Measurements from ENCODE around the gene GPAT2. TPM values are rescaled to one million over a fixed set of nuclear protein-coding genes. Genes with fewer than 3 reads are reported as not detected.
A peak's percentile ranks its signal among the peaks of the same experiment; 100 is the strongest.
"Not testable (repeated sequence)": the region's sequence is repeated elsewhere in the genome, so short reads cannot be mapped to it uniquely, and the experiment has no call there.

The GPAT2 gene
- total and polyA plus RNA-seq, 2 of the 4 experiments (the other 2 are of a cell fraction) = 0.36 to 0.53 TPM

GRCh38 chr2:96063116-96063899, 28.6 kb upstream of the GPAT2 start:
- intact Hi-C loops (cut with micrococcal nuclease) = not testable (repeated sequence)

More at GRCh38 chr2:96063116-96063899, 28.6 kb upstream of the GPAT2 start:
- dilution Hi-C loops (cut with HindIII; ENCODE audit: low sequenced_read_pairs, unreplicated experiment); H2AK5ac ChIP-seq (ENCODE audit: low read depth, low read length); H3K23ac ChIP-seq (ENCODE audit: low read depth, low read length); H2BK120ac ChIP-seq (ENCODE audit: low read depth, low read length); H3K56ac ChIP-seq (ENCODE audit: extremely low read depth, insufficient read depth, low read length); H2BK20ac ChIP-seq (ENCODE audit: low read depth, low read length); H3K9ac ChIP-seq (ENCODE audit: low read depth, low read length); H2AFZ ChIP-seq (replicated peaks; ENCODE audit: low read length, poor library complexity); H3K36me3 ChIP-seq (ENCODE audit: control insufficient read depth, insufficient read depth, low read length); H3K27ac ChIP-seq (ENCODE audit: insufficient read depth, low read length); H3K14ac ChIP-seq (replicated peaks; ENCODE audit: low read depth, low read length); H3K4me1 ChIP-seq (ENCODE audit: control insufficient read depth, insufficient read depth, low read length); H3K79me1 ChIP-seq (ENCODE audit: low read depth in 1 of 2, low read length in 2 of 2); H4K8ac ChIP-seq (ENCODE audit: low read depth in 2 of 2, low read length in 2 of 2); H2BK15ac ChIP-seq (ENCODE audit: low read depth, low read length); H3K4me2 ChIP-seq (ENCODE audit: low read depth, low read length); H4K5ac ChIP-seq (ENCODE audit: low read depth, low read length); H3K9me1 ChIP-seq (ENCODE audit: insufficient read depth, low read length); H3K4ac ChIP-seq (ENCODE audit: low read depth, low read length); H3K18ac ChIP-seq (ENCODE audit: low read depth, low read length); H4K20me1 ChIP-seq (ENCODE audit: insufficient read depth, low read length); H3K4me3 ChIP-seq (ENCODE audit: insufficient read depth, low read depth, low read length); H3K9me3 ChIP-seq (ENCODE audit: control insufficient read depth, insufficient read depth, low read length); H2BK5ac ChIP-seq (ENCODE audit: low read depth, low read length, poor library complexity, severe bottlenecking); H4K91ac ChIP-seq (ENCODE audit: insufficient read depth, low read depth, low read length); BruUV-seq (replicated peaks); POLR2A ChIA-PET (ENCODE audit: unreplicated experiment): not testable (repeated sequence)
- peak; percentile 70 for DNase-seq
- CTCF ChIA-PET = interaction anchor here (0.6 to 2.5 kb wide), 2 partner anchors 53 to 1618 kb away, joined by 3 to 5 read pairs; partner anchors contain the start of gene ADRA2B
- TF ChIP-seq MAZ (IDR thresholded peaks at IDR 0.05; ENCODE audit: borderline replicate concordance, low read depth, low read length) = peak; percentile 24; the same call in 1 of the 2 replicates
- TF ChIP-seq FOS (IDR thresholded peaks at IDR 0.05; ENCODE audit: low read depth, low read length) = 0 out of 2 replicates have a peak, but pooled peaks have one; percentile 11
- peak; percentile 47 for TF ChIP-seq RAD21 (IDR thresholded peaks at IDR 0.05; ENCODE audit: low read length)
- peak; percentile 43 for TF ChIP-seq CTCF (conservative IDR thresholded peaks at IDR 0.05; ENCODE audit: low read depth, low read length)
- in situ Hi-C loops (cut with MboI; ENCODE audit: low sequenced_read_pairs) = loop anchor here (25.0 kb wide), 1 partner anchor 1599 kb away; the partner anchor contains the start of genes ACTR1B and C2orf92
- peak overlapping the region; percentile 37 for H2AK9ac ChIP-seq (replicated peaks; ENCODE audit: low read depth, low read length, poor library complexity)
- WGBS, 2 experiments (ENCODE audit: extremely low coverage in 2 of 2, insufficient read length in 1 of 2) = 13% methylated on average over 4 of the region's 12 CpGs; no CpG with 5 or more reads in 1 of the 2 experiments
- peak; percentile 93 for ATAC-seq (ENCODE audit: low read depth)
- peaks cover 13% of the 10 kb centered on the region for H3K27me3 ChIP-seq (ENCODE audit: control insufficient read depth, insufficient read depth, low read length)

All from IMR-90 (cell line).